ENCODE measurements around the gene TXNRD2.

DNA sequence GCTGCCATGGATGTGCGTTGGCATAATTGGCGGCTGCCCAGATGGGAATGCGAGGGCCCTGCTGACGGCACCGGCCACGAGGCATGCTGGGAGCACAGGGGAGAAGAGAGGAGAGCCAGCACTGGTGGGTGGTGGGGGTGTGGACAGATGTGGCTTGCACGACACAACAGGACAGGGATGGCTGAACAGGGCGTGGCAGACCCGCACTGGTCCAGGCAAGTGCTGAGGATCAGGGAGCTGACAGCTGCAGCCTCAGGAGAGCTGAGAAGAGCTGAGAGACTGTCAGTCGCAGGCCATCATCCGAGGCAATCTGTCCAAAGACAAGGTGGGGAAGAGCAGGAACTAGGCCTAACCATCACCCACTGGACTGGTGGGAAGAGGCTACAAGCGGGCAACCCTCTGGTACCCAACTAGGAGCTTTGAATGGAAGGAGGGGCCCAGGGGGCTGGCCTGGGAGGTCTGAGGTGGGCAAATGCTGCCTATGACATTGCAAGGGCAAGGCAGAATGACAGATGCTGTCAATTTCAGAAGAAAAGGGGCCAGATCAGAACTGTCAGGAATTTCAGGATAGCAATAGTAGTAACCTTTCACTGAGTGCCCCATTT is 89.3 kb downstream of the TXNRD2 start:
- no peak for TF ChIP-seq TAF1 (IDR thresholded peaks at IDR 0.05; ENCODE audit: borderline replicate concordance, insufficient read depth, low read length)
- no peak for TF ChIP-seq SIN3A (IDR thresholded peaks at IDR 0.05; ENCODE audit: borderline replicate concordance, insufficient read depth, low read length)
- TF ChIP-seq, protein P1, sequence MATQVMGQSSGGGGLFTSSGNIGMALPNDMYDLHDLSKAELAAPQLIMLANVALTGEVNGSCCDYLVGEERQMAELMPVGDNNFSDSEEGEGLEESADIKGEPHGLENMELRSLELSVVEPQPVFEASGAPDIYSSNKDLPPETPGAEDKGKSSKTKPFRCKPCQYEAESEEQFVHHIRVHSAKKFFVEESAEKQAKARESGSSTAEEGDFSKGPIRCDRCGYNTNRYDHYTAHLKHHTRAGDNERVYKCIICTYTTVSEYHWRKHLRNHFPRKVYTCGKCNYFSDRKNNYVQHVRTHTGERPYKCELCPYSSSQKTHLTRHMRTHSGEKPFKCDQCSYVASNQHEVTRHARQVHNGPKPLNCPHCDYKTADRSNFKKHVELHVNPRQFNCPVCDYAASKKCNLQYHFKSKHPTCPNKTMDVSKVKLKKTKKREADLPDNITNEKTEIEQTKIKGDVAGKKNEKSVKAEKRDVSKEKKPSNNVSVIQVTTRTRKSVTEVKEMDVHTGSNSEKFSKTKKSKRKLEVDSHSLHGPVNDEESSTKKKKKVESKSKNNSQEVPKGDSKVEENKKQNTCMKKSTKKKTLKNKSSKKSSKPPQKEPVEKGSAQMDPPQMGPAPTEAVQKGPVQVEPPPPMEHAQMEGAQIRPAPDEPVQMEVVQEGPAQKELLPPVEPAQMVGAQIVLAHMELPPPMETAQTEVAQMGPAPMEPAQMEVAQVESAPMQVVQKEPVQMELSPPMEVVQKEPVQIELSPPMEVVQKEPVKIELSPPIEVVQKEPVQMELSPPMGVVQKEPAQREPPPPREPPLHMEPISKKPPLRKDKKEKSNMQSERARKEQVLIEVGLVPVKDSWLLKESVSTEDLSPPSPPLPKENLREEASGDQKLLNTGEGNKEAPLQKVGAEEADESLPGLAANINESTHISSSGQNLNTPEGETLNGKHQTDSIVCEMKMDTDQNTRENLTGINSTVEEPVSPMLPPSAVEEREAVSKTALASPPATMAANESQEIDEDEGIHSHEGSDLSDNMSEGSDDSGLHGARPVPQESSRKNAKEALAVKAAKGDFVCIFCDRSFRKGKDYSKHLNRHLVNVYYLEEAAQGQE (IDR thresholded peaks at IDR 0.05; ENCODE audit: insufficient read depth in 1 of 2, low read depth in 2 of 2, low read length in 2 of 2) = no peak
- TF ChIP-seq POLR2AphosphoS5 (IDR thresholded peaks at IDR 0.05; ENCODE audit: low read depth, low read length) = no peak
- TF ChIP-seq FOXP2 (optimal IDR thresholded peaks at IDR 0.05; ENCODE audit: borderline replicate concordance, extremely low read depth, extremely low read length, insufficient read depth) = no peak
